Measurements from ENCODE around the gene PAIP2.
"Not testable (repeated sequence)": the region's sequence is repeated elsewhere in the genome, so short reads cannot be mapped to it uniquely, and the experiment has no call there.

Gene PAIP2

GRCh38 chr5:139299486-139299885, 42.2 kb upstream of the PAIP2 start:
- Histone ChIP-seq H3K36me3 (ENCODE audit: insufficient read depth, low read length) (no peaks in the 10 kb centered on the region; the same call in 1 of the 2 replicates), H2AFZ (ENCODE audit: low read length, unreplicated experiment) (no peak overlapping the region), H3K79me2 (ENCODE audit: control insufficient read depth, insufficient read depth, low read length, unreplicated experiment) (peaks cover 100% of the 10 kb centered on the region), H3K27me3 (ENCODE audit: insufficient read depth, low read length) (no peaks in the 10 kb centered on the region), H3K27ac (ENCODE audit: low read depth, low read length) (no peak overlapping the region), H3K4me1 (ENCODE audit: control insufficient read depth, insufficient read depth, low read length, unreplicated experiment) (peaks cover 40% of the 10 kb centered on the region), H3K4me3 (ENCODE audit: low read depth, low read length) (no peak overlapping the region)

GRCh38 chr5:139301808-139302499, 39.7 kb upstream of the PAIP2 start:
- H3K27ac ChIP-seq (ENCODE audit: low read depth, low read length): no peak overlapping the region
- peaks cover 53% of the 10 kb centered on the region for H3K4me1 ChIP-seq (ENCODE audit: control insufficient read depth, insufficient read depth, low read length, unreplicated experiment)
- H3K36me3 ChIP-seq (ENCODE audit: insufficient read depth, low read length): no peaks in the 10 kb centered on the region; the same call in 1 of the 2 replicates

GRCh38 chr5:139304391-139305324, 37.0 kb upstream of the PAIP2 start:
- H2AFZ ChIP-seq (ENCODE audit: low read length, unreplicated experiment): no peak overlapping the region
- H3K36me3 ChIP-seq (ENCODE audit: insufficient read depth, low read length): no peaks in the 10 kb centered on the region
- no peak overlapping the region for H3K4me3 ChIP-seq (ENCODE audit: low read depth, low read length)
- H3K27me3 ChIP-seq (ENCODE audit: insufficient read depth, low read length): no peaks in the 10 kb centered on the region
- H3K4me1 ChIP-seq (ENCODE audit: control insufficient read depth, insufficient read depth, low read length, unreplicated experiment): peaks cover 69% of the 10 kb centered on the region
- H3K79me2 ChIP-seq (ENCODE audit: control insufficient read depth, insufficient read depth, low read length, unreplicated experiment): peaks cover 100% of the 10 kb centered on the region
- no peak overlapping the region for H3K27ac ChIP-seq (ENCODE audit: low read depth, low read length)

More at GRCh38 chr5:139301808-139302499, 39.7 kb upstream of the PAIP2 start:
- Histone ChIP-seq H3K79me2 (ENCODE audit: control insufficient read depth, insufficient read depth, low read length, unreplicated experiment) (peaks cover 100% of the 10 kb centered on the region), H3K27me3 (ENCODE audit: insufficient read depth, low read length) (no peaks in the 10 kb centered on the region), H2AFZ (ENCODE audit: low read length, unreplicated experiment) (no peak overlapping the region), H3K4me3 (ENCODE audit: low read depth, low read length) (no peak overlapping the region)

GRCh38 chr5:139306197-139306596, 35.5 kb upstream of the PAIP2 start:
- Histone ChIP-seq H3K4me3 (ENCODE audit: low read depth, low read length) (no peak overlapping the region), H3K36me3 (ENCODE audit: insufficient read depth, low read length) (no peaks in the 10 kb centered on the region), H3K4me1 (ENCODE audit: control insufficient read depth, insufficient read depth, low read length, unreplicated experiment) (peaks cover 82% of the 10 kb centered on the region), H3K27me3 (ENCODE audit: insufficient read depth, low read length) (no peaks in the 10 kb centered on the region), H3K79me2 (ENCODE audit: control insufficient read depth, insufficient read depth, low read length, unreplicated experiment) (peaks cover 100% of the 10 kb centered on the region), H2AFZ (ENCODE audit: low read length, unreplicated experiment) (no peak overlapping the region), H3K27ac (ENCODE audit: low read depth, low read length) (no peak overlapping the region)

GRCh38 chr5:139306628-139307379, 34.9 kb upstream of the PAIP2 start:
- H2AFZ ChIP-seq (ENCODE audit: low read length, unreplicated experiment): no peak overlapping the region
- no peak overlapping the region for H3K27ac ChIP-seq (ENCODE audit: low read depth, low read length)
- no peak overlapping the region for H3K4me3 ChIP-seq (ENCODE audit: low read depth, low read length)
- H3K79me2 ChIP-seq (ENCODE audit: control insufficient read depth, insufficient read depth, low read length, unreplicated experiment): peaks cover 100% of the 10 kb centered on the region
- peaks cover 81% of the 10 kb centered on the region for H3K4me1 ChIP-seq (ENCODE audit: control insufficient read depth, insufficient read depth, low read length, unreplicated experiment)
- no peaks in the 10 kb centered on the region for H3K36me3 ChIP-seq (ENCODE audit: insufficient read depth, low read length)
- no peaks in the 10 kb centered on the region for H3K27me3 ChIP-seq (ENCODE audit: insufficient read depth, low read length)

- H3K4me3 ChIP-seq (ENCODE audit: low read depth, low read length): no peak overlapping the region
- H3K4me1 ChIP-seq (ENCODE audit: control insufficient read depth, insufficient read depth, low read length, unreplicated experiment): peaks cover 82% of the 10 kb centered on the region
- no peaks in the 10 kb centered on the region for H3K27me3 ChIP-seq (ENCODE audit: insufficient read depth, low read length)
- H3K27ac ChIP-seq (ENCODE audit: low read depth, low read length): no peak overlapping the region
- H3K36me3 ChIP-seq (ENCODE audit: insufficient read depth, low read length): no peaks in the 10 kb centered on the region
- no peak overlapping the region for H2AFZ ChIP-seq (ENCODE audit: low read length, unreplicated experiment)
- H3K79me2 ChIP-seq (ENCODE audit: control insufficient read depth, insufficient read depth, low read length, unreplicated experiment): peaks cover 100% of the 10 kb centered on the region
Observed at GRCh38 chr5:139308797-139309196, 32.9 kb upstream of the PAIP2 start.

- not testable (repeated sequence) for H2AFZ ChIP-seq (ENCODE audit: low read length, unreplicated experiment); H3K27me3 ChIP-seq (ENCODE audit: insufficient read depth, low read length); H3K4me3 ChIP-seq (ENCODE audit: low read depth, low read length); H3K36me3 ChIP-seq (ENCODE audit: insufficient read depth, low read length)
- peak overlapping the region; percentile 3; the same call in 1 of the 2 replicates for H3K27ac ChIP-seq (ENCODE audit: low read depth, low read length)
- peaks cover 67% of the 10 kb centered on the region for H3K4me1 ChIP-seq (ENCODE audit: control insufficient read depth, insufficient read depth, low read length, unreplicated experiment)
- H3K79me2 ChIP-seq (ENCODE audit: control insufficient read depth, insufficient read depth, low read length, unreplicated experiment): peaks cover 99% of the 10 kb centered on the region
Observed at GRCh38 chr5:139310715-139311186, 30.9 kb upstream of the PAIP2 start.

GRCh38 chr5:139312075-139312474, 29.6 kb upstream of the PAIP2 start:
- Histone ChIP-seq H3K27me3 (ENCODE audit: insufficient read depth, low read length) (no peaks in the 10 kb centered on the region), H2AFZ (ENCODE audit: low read length, unreplicated experiment) (no peak overlapping the region), H3K27ac (ENCODE audit: low read depth, low read length) (no peak overlapping the region), H3K4me1 (ENCODE audit: control insufficient read depth, insufficient read depth, low read length, unreplicated experiment) (peaks cover 53% of the 10 kb centered on the region), H3K36me3 (ENCODE audit: insufficient read depth, low read length) (peaks cover 8% of the 10 kb centered on the region), H3K4me3 (ENCODE audit: low read depth, low read length) (no peak overlapping the region), H3K79me2 (ENCODE audit: control insufficient read depth, insufficient read depth, low read length, unreplicated experiment) (peaks cover 99% of the 10 kb centered on the region)

- H3K4me1 ChIP-seq (ENCODE audit: control insufficient read depth, insufficient read depth, low read length, unreplicated experiment): peaks cover 33% of the 10 kb centered on the region
- peaks cover 26% of the 10 kb centered on the region for H3K36me3 ChIP-seq (ENCODE audit: insufficient read depth, low read length)
- no peak overlapping the region for H2AFZ ChIP-seq (ENCODE audit: low read length, unreplicated experiment)
- no peaks in the 10 kb centered on the region for H3K27me3 ChIP-seq (ENCODE audit: insufficient read depth, low read length)
- peaks cover 90% of the 10 kb centered on the region for H3K79me2 ChIP-seq (ENCODE audit: control insufficient read depth, insufficient read depth, low read length, unreplicated experiment)
- H3K27ac ChIP-seq (ENCODE audit: low read depth, low read length): no peak overlapping the region
- H3K4me3 ChIP-seq (ENCODE audit: low read depth, low read length): no peak overlapping the region
Observed at GRCh38 chr5:139314276-139314675, 27.4 kb upstream of the PAIP2 start.

GRCh38 chr5:139315056-139315615, 26.5 kb upstream of the PAIP2 start:
- peaks cover 25% of the 10 kb centered on the region for H3K4me1 ChIP-seq (ENCODE audit: control insufficient read depth, insufficient read depth, low read length, unreplicated experiment)
- H3K36me3 ChIP-seq (ENCODE audit: insufficient read depth, low read length): peaks cover 31% of the 10 kb centered on the region
- no peak overlapping the region for H2AFZ ChIP-seq (ENCODE audit: low read length, unreplicated experiment)
- H3K27me3 ChIP-seq (ENCODE audit: insufficient read depth, low read length): no peaks in the 10 kb centered on the region
- H3K27ac ChIP-seq (ENCODE audit: low read depth, low read length): no peak overlapping the region
- no peak overlapping the region for H3K4me3 ChIP-seq (ENCODE audit: low read depth, low read length)
- peaks cover 81% of the 10 kb centered on the region for H3K79me2 ChIP-seq (ENCODE audit: control insufficient read depth, insufficient read depth, low read length, unreplicated experiment)
